Inferior parietal cortex (tissue), 1 donor: ENCODE results near the gene EFCC1.

Experiments
- DNase-seq: peaks from one replicate; pipeline ENCODE4 v3.0.0-alpha.2; 2016; ENCODE audit errors: extremely low spot score

EFCC1 gene

GRCh38 chr3:129032716-129033115, 31.6 kb downstream of the EFCC1 start:
- no peak for DNase-seq

DNA sequence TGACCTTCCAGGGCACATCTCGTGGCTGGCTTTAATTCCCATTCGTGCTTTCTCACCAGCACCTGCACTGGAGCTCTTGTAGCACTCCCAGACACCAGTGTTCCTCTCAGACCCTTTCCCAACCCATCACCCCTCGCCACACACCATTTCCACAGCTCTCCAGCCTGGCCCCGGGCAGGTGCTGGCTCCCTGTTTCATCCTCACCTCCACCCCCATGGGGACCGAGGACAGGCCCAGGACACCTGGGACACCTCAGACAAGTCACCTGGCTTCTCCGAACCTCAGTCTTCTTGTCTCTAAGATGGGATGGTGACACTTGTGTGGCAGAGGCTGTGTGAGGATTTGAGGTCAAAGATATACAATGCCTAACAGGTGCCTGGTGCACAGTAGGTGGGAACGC, 32.0 kb downstream of the EFCC1 start:
- no peak for DNase-seq

GRCh38 chr3:129033633-129034321, 32.7 kb downstream of the EFCC1 start:
- no peak for DNase-seq

DNA sequence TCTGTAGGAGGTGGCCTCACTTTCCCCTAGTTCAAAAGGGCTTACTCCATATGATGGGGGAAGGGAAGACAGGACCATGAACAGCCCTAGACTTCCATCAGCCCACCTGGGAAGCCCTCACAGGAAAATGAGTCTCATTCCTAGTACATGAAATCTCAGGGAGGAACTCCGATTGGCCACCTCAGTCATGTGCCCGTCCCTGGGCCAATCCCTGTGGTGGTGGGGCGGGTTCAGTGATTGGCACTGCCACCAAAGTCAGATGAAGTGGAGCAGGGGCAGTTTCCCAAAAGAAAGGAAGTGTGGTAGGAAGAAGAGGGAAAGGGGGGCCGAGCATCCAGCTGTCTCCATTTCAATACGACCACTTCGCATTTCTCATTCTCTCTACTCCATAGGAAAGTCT, 33.5 kb downstream of the EFCC1 start:
- no peak for DNase-seq

GRCh38 chr3:129035360-129036221, 34.5 kb downstream of the EFCC1 start:
- DNase-seq = no peak

DNA sequence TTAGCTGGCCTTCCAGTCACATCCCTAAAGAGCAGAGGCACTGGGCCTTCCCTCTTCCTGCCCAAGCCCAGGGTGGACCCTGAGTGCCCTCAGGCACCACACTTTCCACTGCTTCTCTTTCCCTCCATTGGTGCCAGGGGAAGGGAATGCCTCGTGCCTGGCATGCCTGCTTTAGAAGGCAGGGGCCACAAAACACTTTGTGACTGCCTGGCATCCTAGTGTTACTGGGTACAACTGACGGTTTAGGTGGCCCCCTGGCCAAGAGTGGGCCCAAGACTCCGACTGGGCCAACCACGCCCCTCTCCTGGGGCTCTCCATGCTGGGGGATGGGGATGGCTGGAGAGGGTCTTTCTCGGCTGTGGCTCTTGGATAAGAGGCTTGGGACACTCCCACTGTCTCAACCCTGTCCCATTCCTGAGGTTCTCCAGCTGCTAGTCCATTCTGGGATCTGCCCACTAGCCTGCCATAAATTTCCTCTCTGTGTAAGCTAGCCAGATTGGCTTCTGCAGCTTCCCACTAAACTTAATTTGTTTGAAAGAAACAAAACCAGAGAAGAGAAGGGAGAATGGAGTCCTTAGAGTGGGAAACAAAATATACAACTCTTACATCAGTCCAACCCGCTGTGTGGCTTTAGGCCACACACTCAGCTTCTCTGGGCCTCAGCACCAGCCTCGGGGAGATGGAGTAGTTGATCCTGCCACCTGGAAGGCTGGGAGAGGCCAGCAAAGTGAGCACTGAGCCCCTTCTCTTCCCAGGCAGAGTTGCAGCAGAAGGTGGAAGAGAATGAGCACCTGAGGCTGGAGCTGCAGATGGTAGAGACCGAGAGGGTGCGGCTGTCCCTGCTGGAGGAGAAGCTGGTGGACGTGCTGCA, 35.4 kb downstream of the EFCC1 start:
- no peak for DNase-seq

- no peak for DNase-seq
Observed at GRCh38 chr3:129037093-129037419, 36.0 kb downstream of the EFCC1 start.

DNA sequence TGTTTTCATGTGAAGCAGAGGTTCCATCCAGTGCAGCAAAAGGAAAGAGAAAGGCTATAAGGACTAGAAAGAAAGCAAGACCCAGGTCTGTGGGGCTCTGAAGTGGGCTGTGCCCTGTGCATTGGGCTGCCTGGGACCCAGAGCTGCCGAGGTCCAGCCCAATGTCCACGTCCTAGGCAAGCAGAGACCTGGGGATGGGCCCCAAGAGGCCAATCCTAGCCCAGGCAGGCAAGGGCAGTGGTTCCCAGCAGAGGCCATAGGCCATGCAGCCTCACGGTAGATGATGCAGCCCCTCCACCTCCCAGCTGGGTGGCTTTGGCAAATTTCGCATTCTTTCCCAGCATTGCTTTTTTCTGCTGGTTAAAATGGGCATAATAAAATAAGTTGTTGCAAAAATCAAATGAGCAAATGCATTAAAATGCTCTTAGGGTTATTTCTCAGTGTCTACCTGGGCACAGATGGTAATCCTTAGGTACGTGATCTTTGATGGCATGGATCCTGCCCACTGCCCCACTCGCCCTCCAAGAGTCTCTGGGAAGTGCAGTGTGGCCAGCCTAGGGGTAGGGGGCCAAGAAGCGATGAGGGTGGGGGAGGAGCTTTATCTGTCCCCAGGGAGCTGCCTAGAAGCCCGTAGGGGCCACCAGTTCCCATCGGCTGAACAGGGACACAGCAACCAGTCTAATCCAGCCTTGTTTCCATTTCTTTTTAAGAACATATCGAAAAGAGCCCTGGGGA, 37.2 kb downstream of the EFCC1 start:
- DNase-seq = no peak

GRCh38 chr3:129039271-129040038, 38.4 kb downstream of the EFCC1 start:
- no peak for DNase-seq

- DNase-seq = no peak
Observed at GRCh38 chr3:129040039-129040336, 38.9 kb downstream of the EFCC1 start.

GRCh38 chr3:129040579-129041300, 39.6 kb downstream of the EFCC1 start:
- no peak for DNase-seq

DNA sequence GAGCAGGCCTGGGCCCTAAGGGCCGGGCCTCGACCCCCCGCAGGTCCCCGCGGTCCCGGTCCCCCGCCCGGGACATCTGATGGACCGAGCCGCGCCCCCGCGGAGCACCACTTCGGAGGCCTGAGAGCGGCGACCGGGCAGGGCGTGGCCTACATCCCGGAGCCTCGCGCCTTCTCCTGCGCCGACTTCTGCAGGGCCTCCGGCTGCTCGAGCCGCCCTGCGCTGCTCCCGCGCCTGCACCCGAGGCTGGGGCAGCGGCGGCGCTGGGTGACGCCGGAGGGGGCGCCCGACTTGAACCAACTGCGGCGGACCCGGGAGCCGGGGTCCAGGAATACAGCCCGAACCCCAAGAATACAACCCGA, 44.6 kb downstream of the EFCC1 start:
- DNase-seq = no peak

DNA sequence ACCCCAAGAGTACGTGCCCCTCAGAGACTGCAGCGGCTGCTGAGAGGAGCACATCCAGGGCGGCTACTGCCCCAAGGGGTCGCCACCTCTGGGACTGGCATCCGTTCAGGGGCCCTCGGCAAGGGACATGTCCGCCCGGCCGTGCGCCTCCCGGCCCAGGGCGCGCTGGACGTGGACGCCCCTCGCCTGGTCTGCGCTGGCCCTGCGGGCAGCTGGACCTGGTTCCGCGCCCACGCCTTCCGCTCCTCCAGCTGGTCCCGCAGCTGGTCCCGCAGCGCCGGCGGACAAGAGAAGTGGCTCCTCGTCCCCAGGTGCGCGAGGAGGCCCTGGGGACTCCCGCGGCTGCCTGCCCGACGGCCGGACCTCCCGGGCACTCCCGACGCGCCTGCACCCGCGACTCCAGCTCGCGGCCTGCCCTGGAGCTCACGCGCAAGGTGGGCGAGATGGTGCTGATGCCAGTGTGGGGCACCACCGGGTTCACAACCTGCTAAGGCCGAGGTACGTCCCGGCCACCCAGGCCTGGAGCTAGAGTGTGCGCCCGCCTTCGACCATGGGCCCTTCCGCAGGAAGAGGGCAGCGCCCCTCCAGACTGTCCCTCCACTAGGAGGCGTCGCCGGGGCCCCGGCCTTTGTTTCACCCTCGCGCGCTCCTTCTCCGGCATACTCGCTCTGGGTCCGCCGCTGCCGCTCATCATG, 45.1 kb downstream of the EFCC1 start:
- DNase-seq = no peak

DNA sequence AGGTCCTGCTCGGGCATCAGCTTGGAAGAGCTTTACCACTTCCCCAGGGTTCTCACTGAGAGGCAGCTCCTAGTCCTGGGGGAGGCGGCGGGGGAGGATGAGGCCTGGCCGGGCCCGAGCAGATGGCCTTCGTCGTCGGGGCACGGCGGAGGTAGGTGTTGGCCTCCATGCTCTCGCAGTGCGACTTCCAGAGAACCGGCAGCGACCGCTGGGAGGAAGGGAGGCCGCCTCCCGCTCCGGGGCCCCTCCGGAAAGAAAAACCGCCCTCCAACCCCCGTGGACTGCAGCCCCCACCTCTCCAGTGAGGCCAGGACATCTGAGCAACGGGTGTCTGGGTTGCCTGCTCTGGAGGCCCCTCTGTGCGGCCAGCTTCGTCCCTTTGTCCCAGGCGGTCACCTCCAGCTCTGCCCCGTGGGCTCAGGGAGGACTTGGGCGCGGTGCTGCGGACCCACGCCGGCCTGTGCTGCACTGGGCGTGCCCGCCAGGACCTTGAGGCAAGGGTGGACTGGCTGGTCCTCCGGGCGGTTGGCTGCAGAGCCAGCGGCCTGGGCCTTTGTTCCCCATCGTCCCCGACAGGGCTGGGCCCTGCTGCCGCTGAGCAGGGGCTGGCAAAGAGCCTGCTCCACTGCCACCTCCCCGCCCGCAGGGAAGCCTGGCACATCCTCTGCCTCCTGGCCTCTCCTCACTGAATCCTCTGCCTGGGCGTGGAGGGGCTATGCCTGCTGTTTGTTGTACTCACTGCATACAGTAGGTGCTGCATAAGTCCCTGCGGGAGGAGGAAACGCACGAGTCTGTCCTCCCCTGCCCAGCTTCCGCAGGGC, 45.8 kb downstream of the EFCC1 start:
- DNase-seq = no peak

GRCh38 chr3:129047553-129047839, 46.4 kb downstream of the EFCC1 start:
- DNase-seq = no peak

DNA sequence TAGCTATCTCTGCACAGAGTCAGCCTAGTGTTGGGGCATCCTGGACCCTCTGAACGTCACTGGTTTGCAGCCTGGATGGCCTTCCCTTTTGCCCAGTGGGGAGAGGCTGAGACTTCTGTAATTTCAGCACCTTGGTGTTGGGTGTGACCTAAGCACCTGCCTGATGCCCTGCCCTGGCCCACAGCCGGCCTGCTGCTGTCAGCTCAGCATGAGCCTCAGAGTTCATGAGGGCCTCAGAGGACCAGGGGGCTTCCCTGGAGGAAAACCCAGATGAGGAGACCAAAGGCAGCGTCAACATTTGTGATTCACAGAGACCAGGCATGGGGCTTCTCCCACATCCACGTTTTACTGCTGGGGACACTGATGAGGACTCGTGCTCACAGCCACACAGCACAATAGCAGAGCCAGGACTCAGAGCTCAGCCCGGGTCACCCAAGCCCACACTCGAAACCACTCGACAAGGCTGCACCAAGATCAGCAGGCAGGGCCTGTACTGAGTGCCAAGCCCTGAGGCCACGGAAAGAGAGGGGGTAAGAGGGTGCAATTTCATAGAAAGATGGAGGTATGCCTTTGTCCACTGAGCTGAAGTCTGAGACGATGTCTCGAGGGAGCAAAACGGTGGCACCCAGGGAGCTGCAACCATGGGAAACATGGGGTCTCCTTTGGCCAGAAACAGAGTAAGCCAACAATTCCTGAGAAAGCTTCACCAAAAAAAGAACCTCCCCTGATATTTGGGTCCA, 49.6 kb downstream of the EFCC1 start:
- DNase-seq = no peak

GRCh38 chr3:129051871-129052340, 50.8 kb downstream of the EFCC1 start:
- DNase-seq = no peak

DNA sequence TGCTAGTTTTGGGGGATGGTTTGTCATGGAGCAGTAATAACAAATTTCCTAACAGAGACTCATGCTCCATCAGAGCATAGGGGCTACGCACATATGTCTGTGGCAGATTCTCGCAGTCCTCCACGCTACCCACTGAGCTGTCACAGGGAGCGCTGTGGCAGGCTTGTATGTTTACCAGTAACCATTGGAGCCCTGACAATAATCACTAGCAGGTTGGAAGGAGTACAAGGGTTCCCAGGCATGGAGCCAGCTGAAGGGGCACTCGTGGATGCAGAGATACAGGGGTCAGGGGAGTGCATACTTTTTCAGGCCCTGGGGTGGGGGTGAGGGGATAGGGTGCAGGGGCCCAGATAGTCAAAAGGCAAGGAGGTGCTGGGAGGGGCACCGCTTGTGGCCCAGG, 51.6 kb downstream of the EFCC1 start:
- no peak for DNase-seq
